ENCODE data around the gene ATOSB.

ATOSB gene

DNA sequence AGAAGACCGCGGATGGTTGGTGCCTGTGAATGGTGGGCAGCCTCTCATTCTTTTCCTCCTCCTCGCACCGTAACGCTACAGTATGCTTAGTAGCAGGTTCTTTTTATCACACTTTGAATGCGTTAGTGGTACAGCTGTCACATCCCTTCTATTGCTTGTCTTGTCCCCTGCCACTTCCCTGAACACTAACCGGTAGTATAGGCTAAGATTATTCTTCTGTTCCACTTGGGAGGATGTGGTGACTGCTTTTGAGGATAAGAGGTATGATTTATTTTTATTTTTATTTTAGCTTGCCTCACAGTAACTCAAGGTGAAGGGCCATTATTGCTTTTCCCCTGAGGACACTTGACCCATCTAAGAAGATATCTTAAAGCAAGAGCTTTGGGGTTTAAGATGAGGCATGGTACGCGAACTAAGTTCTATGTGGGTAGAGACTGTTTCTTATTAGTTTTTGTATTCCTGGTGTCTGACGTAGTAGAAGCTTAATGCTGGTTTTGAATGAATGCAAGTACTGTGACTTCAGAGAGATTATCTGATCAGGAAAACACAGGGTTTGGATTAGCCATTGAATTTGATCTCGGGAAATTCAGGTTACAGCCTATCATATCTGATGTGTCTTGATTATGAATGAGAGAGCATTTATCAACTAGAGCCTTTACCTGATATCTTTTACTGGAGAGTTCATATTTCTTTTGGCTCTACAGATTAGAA, 47.1 kb upstream of the ATOSB start:
- peaks cover 7% of the 10 kb centered on the region for H3K4me1 ChIP-seq (ENCODE audit: control insufficient read depth, insufficient read depth, low read length)
- no peaks in the 10 kb centered on the region for H3K36me3 ChIP-seq (ENCODE audit: control insufficient read depth in 2 of 2, insufficient read depth in 1 of 2, low read length in 2 of 2)
- TF ChIP-seq ZBTB21 (tag by site-specific recombination; IDR thresholded peaks at IDR 0.05) (no peak), ZNF184 (tag by site-specific recombination; IDR thresholded peaks at IDR 0.05) (no peak), ZNF600 (tag by site-specific recombination; IDR thresholded peaks at IDR 0.05) (no peak), ZNF830 (tag by site-specific recombination; IDR thresholded peaks at IDR 0.05; ENCODE audit: low read depth) (no peak), ZNF654 (tag by site-specific recombination; IDR thresholded peaks at IDR 0.05; ENCODE audit: low read depth) (no peak; the same call in 1 of the 2 replicates), ZNF335 (tag by site-specific recombination; conservative IDR thresholded peaks at IDR 0.05) (0 out of 2 replicates have a peak, but pooled peaks have one; percentile 6)
- TF ChIP-seq, protein P1, sequence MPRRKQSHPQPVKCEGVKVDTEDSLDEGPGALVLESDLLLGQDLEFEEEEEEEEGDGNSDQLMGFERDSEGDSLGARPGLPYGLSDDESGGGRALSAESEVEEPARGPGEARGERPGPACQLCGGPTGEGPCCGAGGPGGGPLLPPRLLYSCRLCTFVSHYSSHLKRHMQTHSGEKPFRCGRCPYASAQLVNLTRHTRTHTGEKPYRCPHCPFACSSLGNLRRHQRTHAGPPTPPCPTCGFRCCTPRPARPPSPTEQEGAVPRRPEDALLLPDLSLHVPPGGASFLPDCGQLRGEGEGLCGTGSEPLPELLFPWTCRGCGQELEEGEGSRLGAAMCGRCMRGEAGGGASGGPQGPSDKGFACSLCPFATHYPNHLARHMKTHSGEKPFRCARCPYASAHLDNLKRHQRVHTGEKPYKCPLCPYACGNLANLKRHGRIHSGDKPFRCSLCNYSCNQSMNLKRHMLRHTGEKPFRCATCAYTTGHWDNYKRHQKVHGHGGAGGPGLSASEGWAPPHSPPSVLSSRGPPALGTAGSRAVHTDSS (tag by site-specific recombination; IDR thresholded peaks at IDR 0.05) = no peak
- TF ChIP-seq, protein P2, sequence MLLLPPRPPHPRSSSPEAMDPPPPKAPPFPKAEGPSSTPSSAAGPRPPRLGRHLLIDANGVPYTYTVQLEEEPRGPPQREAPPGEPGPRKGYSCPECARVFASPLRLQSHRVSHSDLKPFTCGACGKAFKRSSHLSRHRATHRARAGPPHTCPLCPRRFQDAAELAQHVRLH (tag by site-specific recombination; IDR thresholded peaks at IDR 0.05) = no peak
- TF ChIP-seq, protein P3, sequence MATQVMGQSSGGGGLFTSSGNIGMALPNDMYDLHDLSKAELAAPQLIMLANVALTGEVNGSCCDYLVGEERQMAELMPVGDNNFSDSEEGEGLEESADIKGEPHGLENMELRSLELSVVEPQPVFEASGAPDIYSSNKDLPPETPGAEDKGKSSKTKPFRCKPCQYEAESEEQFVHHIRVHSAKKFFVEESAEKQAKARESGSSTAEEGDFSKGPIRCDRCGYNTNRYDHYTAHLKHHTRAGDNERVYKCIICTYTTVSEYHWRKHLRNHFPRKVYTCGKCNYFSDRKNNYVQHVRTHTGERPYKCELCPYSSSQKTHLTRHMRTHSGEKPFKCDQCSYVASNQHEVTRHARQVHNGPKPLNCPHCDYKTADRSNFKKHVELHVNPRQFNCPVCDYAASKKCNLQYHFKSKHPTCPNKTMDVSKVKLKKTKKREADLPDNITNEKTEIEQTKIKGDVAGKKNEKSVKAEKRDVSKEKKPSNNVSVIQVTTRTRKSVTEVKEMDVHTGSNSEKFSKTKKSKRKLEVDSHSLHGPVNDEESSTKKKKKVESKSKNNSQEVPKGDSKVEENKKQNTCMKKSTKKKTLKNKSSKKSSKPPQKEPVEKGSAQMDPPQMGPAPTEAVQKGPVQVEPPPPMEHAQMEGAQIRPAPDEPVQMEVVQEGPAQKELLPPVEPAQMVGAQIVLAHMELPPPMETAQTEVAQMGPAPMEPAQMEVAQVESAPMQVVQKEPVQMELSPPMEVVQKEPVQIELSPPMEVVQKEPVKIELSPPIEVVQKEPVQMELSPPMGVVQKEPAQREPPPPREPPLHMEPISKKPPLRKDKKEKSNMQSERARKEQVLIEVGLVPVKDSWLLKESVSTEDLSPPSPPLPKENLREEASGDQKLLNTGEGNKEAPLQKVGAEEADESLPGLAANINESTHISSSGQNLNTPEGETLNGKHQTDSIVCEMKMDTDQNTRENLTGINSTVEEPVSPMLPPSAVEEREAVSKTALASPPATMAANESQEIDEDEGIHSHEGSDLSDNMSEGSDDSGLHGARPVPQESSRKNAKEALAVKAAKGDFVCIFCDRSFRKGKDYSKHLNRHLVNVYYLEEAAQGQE (tag by site-specific recombination; IDR thresholded peaks at IDR 0.05) = 0 out of 2 replicates have a peak, but pooled peaks have one; percentile 5
- TF ChIP-seq, protein P4, sequence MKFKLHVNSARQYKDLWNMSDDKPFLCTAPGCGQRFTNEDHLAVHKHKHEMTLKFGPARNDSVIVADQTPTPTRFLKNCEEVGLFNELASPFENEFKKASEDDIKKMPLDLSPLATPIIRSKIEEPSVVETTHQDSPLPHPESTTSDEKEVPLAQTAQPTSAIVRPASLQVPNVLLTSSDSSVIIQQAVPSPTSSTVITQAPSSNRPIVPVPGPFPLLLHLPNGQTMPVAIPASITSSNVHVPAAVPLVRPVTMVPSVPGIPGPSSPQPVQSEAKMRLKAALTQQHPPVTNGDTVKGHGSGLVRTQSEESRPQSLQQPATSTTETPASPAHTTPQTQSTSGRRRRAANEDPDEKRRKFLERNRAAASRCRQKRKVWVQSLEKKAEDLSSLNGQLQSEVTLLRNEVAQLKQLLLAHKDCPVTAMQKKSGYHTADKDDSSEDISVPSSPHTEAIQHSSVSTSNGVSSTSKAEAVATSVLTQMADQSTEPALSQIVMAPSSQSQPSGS (tag by site-specific recombination; IDR thresholded peaks at IDR 0.05; ENCODE audit: low read depth) = no peak
- POLR2A ChIA-PET = interaction anchor here (1.2 to 3.4 kb wide), 6 partner anchors 11 to 68 kb away, joined by 3 to 31 read pairs (median 6); partner anchors contain the start of genes ATOSB and STOML2
- peak overlapping the region; percentile 99 for H3K4me3 ChIP-seq (ENCODE audit: low read depth, low read length)
- no peaks in the 10 kb centered on the region for H3K9me3 ChIP-seq (ENCODE audit: control insufficient read depth, insufficient read depth, low read depth, low read length)
- peak overlapping the region; percentile 40; the same call in 1 of the 2 replicates for H3K27ac ChIP-seq (ENCODE audit: extremely low read depth, low read depth, low read length)
- CTCF ChIA-PET = interaction anchor here (0.5 to 1.5 kb wide), 7 partner anchors 52 to 894 kb away, joined by 3 to 4 read pairs (median 3); no protein-coding TSS in a partner anchor

DNA sequence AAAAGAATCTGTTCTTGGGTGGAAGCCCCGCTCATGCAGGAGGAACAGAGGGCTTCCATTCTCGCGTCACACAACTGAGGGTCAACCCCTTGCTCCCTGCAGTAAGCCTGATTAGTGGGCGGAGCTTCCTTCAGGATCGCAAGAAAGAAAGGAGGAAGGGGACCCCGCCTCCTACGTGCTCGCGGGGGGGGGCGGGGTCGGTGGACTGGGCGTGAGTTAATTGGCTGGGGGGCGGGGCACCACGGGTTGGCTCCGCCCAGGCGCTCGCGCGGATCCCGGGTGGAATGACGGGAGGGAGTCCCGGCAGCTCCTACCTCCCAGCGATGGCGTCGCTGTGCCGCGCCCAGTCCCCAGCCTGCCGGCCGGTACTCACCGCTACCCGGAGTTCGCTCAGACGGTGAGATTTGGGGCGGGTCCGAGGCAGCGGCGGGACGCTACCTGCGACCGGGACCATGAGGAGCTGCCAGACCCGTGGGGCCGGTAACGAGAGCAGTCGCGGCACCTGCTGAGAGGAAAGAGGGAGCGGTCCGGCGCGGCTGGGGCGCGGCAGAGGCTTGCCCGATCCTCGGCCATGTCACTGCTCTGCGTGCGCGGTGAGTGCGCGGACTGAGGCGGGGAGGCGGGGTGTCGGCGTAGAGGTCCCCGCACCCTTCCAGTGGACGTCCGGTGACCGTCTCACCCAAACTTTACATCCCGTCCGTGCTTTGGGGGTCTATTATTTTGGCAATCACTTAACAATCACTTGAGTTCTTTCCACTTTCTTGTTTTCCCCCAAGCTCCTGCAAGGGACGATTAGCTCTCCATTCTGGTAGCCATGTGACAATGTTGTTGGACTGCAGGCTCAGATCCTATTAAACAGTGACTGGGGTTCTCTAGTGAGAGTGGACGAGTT, 46.3 kb upstream of the ATOSB start, which contains the start of gene UNC13B:
TSS of gene UNC13B (plus strand) at position 297 of the 892 bp plus-strand sequence. CDS start at position 572, 275 bp downstream.
- Histone ChIP-seq H3K4me1 (ENCODE audit: control insufficient read depth, insufficient read depth, low read length) (peaks cover 7% of the 10 kb centered on the region), H3K4me3 (ENCODE audit: low read depth, low read length) (peak within 1 kb of the TSS; percentile 99), H3K9me3 (ENCODE audit: control insufficient read depth, insufficient read depth, low read depth, low read length) (no peaks in the 10 kb centered on the region), H3K27ac (ENCODE audit: extremely low read depth, low read depth, low read length) (peak within 1 kb of the TSS; percentile 40; the same call in 1 of the 2 replicates), H3K36me3 (ENCODE audit: control insufficient read depth in 2 of 2, insufficient read depth in 1 of 2, low read length in 2 of 2) (no peaks in the 10 kb centered on the region)
- ChIA-PET POLR2A (interaction anchor here (0.6 to 3.4 kb wide), 12 partner anchors 12 to 587 kb away, joined by 3 to 31 read pairs (median 5); partner anchors contain the start of genes ATOSB, FANCG, STOML2 and VCP), CTCF (interaction anchor here (0.6 to 1.5 kb wide), 8 partner anchors 12 to 442 kb away, joined by 3 to 5 read pairs (median 3); partner anchors contain the start of gene PIGO)
- TF ChIP-seq ZSCAN23 (tag by site-specific recombination; IDR thresholded peaks at IDR 0.05) = no peak
- no peak for TF ChIP-seq ZNF274 (IDR thresholded peaks at IDR 0.05; ENCODE audit: low read length)
- no peak for TF ChIP-seq ZNF274 (tag by site-specific recombination; IDR thresholded peaks at IDR 0.05; ENCODE audit: borderline replicate concordance)
- TF ChIP-seq ZNF548 (tag by site-specific recombination; IDR thresholded peaks at IDR 0.05) = no peak
- no peak for TF ChIP-seq ZNF121 (tag by site-specific recombination; IDR thresholded peaks at IDR 0.05)
- TF ChIP-seq, protein P2 (tag by site-specific recombination; IDR thresholded peaks at IDR 0.05) = peak; percentile 36; the same call in 1 of the 2 replicates
- TF ChIP-seq GLI4 (tag by site-specific recombination; IDR thresholded peaks at IDR 0.05) = 0 out of 2 replicates have a peak, but pooled peaks have one; percentile 53
- TF ChIP-seq KLF8 (tag by site-specific recombination; IDR thresholded peaks at IDR 0.05) = peak; percentile 91; the same call in 1 of the 2 replicates
- peak; percentile 89 for TF ChIP-seq YY1 (tag by site-specific recombination; IDR thresholded peaks at IDR 0.05)
- TF ChIP-seq, protein P5, sequence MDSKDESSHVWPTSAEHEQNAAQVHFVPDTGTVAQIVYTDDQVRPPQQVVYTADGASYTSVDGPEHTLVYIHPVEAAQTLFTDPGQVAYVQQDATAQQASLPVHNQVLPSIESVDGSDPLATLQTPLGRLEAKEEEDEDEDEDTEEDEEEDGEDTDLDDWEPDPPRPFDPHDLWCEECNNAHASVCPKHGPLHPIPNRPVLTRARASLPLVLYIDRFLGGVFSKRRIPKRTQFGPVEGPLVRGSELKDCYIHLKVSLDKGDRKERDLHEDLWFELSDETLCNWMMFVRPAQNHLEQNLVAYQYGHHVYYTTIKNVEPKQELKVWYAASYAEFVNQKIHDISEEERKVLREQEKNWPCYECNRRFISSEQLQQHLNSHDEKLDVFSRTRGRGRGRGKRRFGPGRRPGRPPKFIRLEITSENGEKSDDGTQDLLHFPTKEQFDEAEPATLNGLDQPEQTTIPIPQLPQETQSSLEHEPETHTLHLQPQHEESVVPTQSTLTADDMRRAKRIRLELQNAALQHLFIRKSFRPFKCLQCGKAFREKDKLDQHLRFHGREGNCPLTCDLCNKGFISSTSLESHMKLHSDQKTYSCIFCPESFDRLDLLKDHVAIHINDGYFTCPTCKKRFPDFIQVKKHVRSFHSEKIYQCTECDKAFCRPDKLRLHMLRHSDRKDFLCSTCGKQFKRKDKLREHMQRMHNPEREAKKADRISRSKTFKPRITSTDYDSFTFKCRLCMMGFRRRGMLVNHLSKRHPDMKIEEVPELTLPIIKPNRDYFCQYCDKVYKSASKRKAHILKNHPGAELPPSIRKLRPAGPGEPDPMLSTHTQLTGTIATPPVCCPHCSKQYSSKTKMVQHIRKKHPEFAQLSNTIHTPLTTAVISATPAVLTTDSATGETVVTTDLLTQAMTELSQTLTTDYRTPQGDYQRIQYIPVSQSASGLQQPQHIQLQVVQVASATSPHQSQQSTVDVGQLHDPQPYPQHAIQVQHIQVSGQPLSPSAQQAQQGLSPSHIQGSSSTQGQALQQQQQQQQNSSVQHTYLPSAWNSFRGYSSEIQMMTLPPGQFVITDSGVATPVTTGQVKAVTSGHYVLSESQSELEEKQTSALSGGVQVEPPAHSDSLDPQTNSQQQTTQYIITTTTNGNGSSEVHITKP (tag by site-specific recombination; IDR thresholded peaks at IDR 0.05) = peak; percentile 40; the same call in 1 of the 2 replicates
- TF ChIP-seq ZNF501 (tag by site-specific recombination; IDR thresholded peaks at IDR 0.05) = peak; percentile 83; the same call in 1 of the 2 replicates
